ENCODE data around the gene AZIN2.

- TF ChIP-seq CTCF (IDR thresholded peaks at IDR 0.05; ENCODE audit: low read depth, low read length) = no peak
- TF ChIP-seq EZH2phosphoT487 (IDR thresholded peaks at IDR 0.05; ENCODE audit: low read depth) = no peak
Observed at GRCh38 chr1:33056426-33056825, 24.5 kb upstream of the AZIN2 start.
